Upper lobe of right lung (tissue), 1 donor: ENCODE data around the gene MLIP. TPM values are rescaled to one million over a fixed set of nuclear protein-coding genes. Genes with fewer than 3 reads are reported as not detected.

Experiments
- ATAC-seq: fragments of 200-7000 bp; cut with Tn5 transposase; one replicate; pipeline ENCODE4 v1.9.1; 2020; ENCODE audit warnings: mild to moderate bottlenecking, moderate library complexity
- DNase-seq: peaks from one replicate; pipeline ENCODE4 v3.0.0-alpha.2; 2020
- H3K27ac ChIP-seq: fragments of 200-600 bp; one replicate; pipeline ENCODE4 v1.8.0; 2022
- H3K27me3 ChIP-seq: fragments of 200-600 bp; one replicate; pipeline ENCODE4 v1.8.0; 2022; ENCODE audit warnings: mild to moderate bottlenecking
- H3K36me3 ChIP-seq: fragments of 200-600 bp; one replicate; pipeline ENCODE4 v1.8.0; 2022
- H3K4me1 ChIP-seq: fragments of 200-600 bp; one replicate; pipeline ENCODE4 v1.8.0; 2022
- H3K4me3 ChIP-seq: fragments of 200-600 bp; one replicate; pipeline ENCODE4 v1.8.0; 2022; ENCODE audit warnings: mild to moderate bottlenecking
- H3K9me3 ChIP-seq: fragments of 200-600 bp; one replicate; pipeline ENCODE4 v1.8.0; 2022
- CTCF ChIP-seq: fragments of 200-600 bp; IDR thresholded peaks from one replicate; pipeline ENCODE4 v1.8.0; 2022; ENCODE audit warnings: antibody characterized with exemption
- intact Hi-C: fragments of 100-400 bp; cut with DNase I; formaldehyde crosslinking; loops from one replicate; pipeline ENCODE4 v1.11.0; 2022
- total RNA-seq: library from RNA; stranded (reverse); fragmentation: NEBNext Ultra II Directional; extraction: Animal tissue kit (Norgen Biotek cat#: 25700); gene quantifications from one replicate; pipeline ENCODE4 v1.2.1, GENCODE V29; 2021
- donor health status: DM: no; HTN: yes; CAD: no; lungs with severe emphysema.

Gene MLIP
- total RNA-seq, 1 donor from 2014 or later, result 0.20 TPM

- Histone ChIP-seq H3K4me3 (no peak overlapping the region), H3K9me3 (no peaks in the 10 kb centered on the region), H3K36me3 (no peaks in the 10 kb centered on the region), H3K27me3 (no peaks in the 10 kb centered on the region), H3K27ac (no peak overlapping the region), H3K4me1 (no peaks in the 10 kb centered on the region)
- no peak for DNase-seq
- intact Hi-C loops, result no loop called here
- no peak for ATAC-seq
- no peak for TF ChIP-seq CTCF
These were observed 125.7 kb downstream of the MLIP start for GRCh38 chr6:54236984-54237383.

DNA sequence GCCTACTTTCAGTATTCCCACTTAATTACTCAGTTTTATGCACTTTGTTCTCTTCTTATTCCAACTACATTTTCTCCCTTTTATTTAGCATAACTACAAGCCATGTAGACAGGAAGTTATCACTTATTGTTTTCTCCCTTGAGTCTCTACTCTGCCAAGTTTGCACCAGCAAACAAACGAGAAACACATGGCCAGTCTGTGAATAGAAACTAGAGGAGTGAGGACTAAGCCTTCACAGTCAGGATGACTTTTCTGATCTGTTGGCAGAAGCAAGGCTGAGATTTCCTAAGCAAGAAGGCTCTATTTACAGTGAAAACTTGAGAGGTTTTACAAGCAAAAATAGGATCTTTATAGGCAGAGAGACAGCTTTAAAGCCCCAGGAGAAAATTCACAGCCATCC is 127.2 kb downstream of the MLIP start:
- H3K4me1 ChIP-seq, result no peaks in the 10 kb centered on the region
- no peak for TF ChIP-seq CTCF
- H3K4me3 ChIP-seq, result no peak overlapping the region
- no peaks in the 10 kb centered on the region for H3K36me3 ChIP-seq
- no peak for DNase-seq
- H3K9me3 ChIP-seq, result no peaks in the 10 kb centered on the region
- intact Hi-C loops, result no loop called here
- ATAC-seq, result no peak
- no peaks in the 10 kb centered on the region for H3K27me3 ChIP-seq
- no peak overlapping the region for H3K27ac ChIP-seq

GRCh38 chr6:54243699-54244098 is 132.5 kb downstream of the MLIP start:
- no peaks in the 10 kb centered on the region for H3K4me1 ChIP-seq
- H3K27ac ChIP-seq, result no peak overlapping the region
- intact Hi-C loops, result no loop called here
- H3K9me3 ChIP-seq, result no peaks in the 10 kb centered on the region
- no peak for TF ChIP-seq CTCF
- H3K4me3 ChIP-seq, result no peak overlapping the region
- ATAC-seq, result no peak
- no peak for DNase-seq
- H3K36me3 ChIP-seq, result no peaks in the 10 kb centered on the region
- H3K27me3 ChIP-seq, result no peaks in the 10 kb centered on the region

GRCh38 chr6:54244430-54244829 is 133.2 kb downstream of the MLIP start:
- H3K27me3 ChIP-seq, result no peaks in the 10 kb centered on the region
- intact Hi-C loops, result no loop called here
- no peaks in the 10 kb centered on the region for H3K4me1 ChIP-seq
- H3K27ac ChIP-seq, result no peak overlapping the region
- DNase-seq (no peak), ATAC-seq (no peak)
- no peaks in the 10 kb centered on the region for H3K36me3 ChIP-seq
- H3K4me3 ChIP-seq, result no peak overlapping the region
- peak; percentile 40 for TF ChIP-seq CTCF
- H3K9me3 ChIP-seq, result no peaks in the 10 kb centered on the region

- Histone ChIP-seq H3K27ac (no peak overlapping the region), H3K4me3 (no peak overlapping the region), H3K36me3 (no peaks in the 10 kb centered on the region), H3K27me3 (no peaks in the 10 kb centered on the region), H3K4me1 (no peaks in the 10 kb centered on the region), H3K9me3 (no peaks in the 10 kb centered on the region)
- intact Hi-C loops, result no loop called here
- TF ChIP-seq CTCF, result no peak
- no peak for DNase-seq
- no peak for ATAC-seq
These were observed 134.0 kb downstream of the MLIP start for GRCh38 chr6:54245265-54245664.

GRCh38 chr6:54248319-54248718 is 137.1 kb downstream of the MLIP start:
- no peak for TF ChIP-seq CTCF
- Histone ChIP-seq H3K4me3 (no peak overlapping the region), H3K4me1 (no peaks in the 10 kb centered on the region), H3K27ac (no peak overlapping the region), H3K27me3 (no peaks in the 10 kb centered on the region), H3K36me3 (no peaks in the 10 kb centered on the region), H3K9me3 (no peaks in the 10 kb centered on the region)
- ATAC-seq, result no peak
- no peak for DNase-seq
- intact Hi-C loops, result no loop called here
